NT2/D1 (cell line): ENCODE results near the gene MARCHF3.

Experiments
- DNase-seq: peaks from one replicate; pipeline ENCODE4 v3.0.0-alpha.2; 2011; ENCODE audit warnings: low read depth, low spot score
- H3K27me3 ChIP-seq: 2 replicates; pipeline ENCODE4 v1.6.0; 2011; ENCODE audit warnings: mild to moderate bottlenecking; ENCODE audit not compliant: insufficient read length, insufficient read depth
- H3K36me3 ChIP-seq: 2 replicates; pipeline ENCODE4 v1.6.1; 2011; ENCODE audit warnings: mild to moderate bottlenecking, low read length, mixed read lengths; ENCODE audit not compliant: insufficient read depth, insufficient read length
- H3K4me1 ChIP-seq: 2 replicates; pipeline ENCODE4 v1.5.1; 2011; ENCODE audit not compliant: insufficient read depth, insufficient read length
- H3K4me3 ChIP-seq: 2 replicates; pipeline ENCODE4 v1.5.1; 2011; ENCODE audit warnings: low read depth; ENCODE audit not compliant: insufficient read length
- H3K9ac ChIP-seq: 2 replicates; pipeline ENCODE4 v1.6.0; 2011; ENCODE audit warnings: low read depth; ENCODE audit not compliant: insufficient read length
- H3K9me3 ChIP-seq: 2 replicates; pipeline ENCODE4 v1.5.1; 2011; ENCODE audit warnings: mild to moderate bottlenecking, low read length; ENCODE audit not compliant: insufficient read depth
- SUZ12 ChIP-seq: IDR thresholded peaks from 2 replicates; pipeline ENCODE4 v1.6.1; 2011; ENCODE audit not compliant: insufficient read length, insufficient read depth; ENCODE audit errors: extremely low read depth
- YY1 ChIP-seq: IDR thresholded peaks from 2 replicates; pipeline ENCODE4 v1.6.1; 2011; ENCODE audit not compliant: insufficient read length, insufficient read depth
- ZNF274 ChIP-seq: IDR thresholded peaks from 2 replicates; pipeline ENCODE4 v1.6.1; 2011; ENCODE audit warnings: mild to moderate bottlenecking, low read depth, low read length

MARCHF3 gene

GRCh38 chr5:126852841-126853271, 177.5 kb downstream of the MARCHF3 start:
- Histone ChIP-seq H3K9me3 (peaks cover 17% of the 10 kb centered on the region; the same call in 1 of the 2 replicates), H3K4me3 (no peak overlapping the region), H3K27me3 (no peaks in the 10 kb centered on the region), H3K9ac (no peak overlapping the region), H3K4me1 (no peaks in the 10 kb centered on the region), H3K36me3 (no peaks in the 10 kb centered on the region)
- TF ChIP-seq SUZ12 (no peak), YY1 (no peak), ZNF274 (no peak)
- DNase-seq, result no peak

- Histone ChIP-seq H3K9ac (no peak overlapping the region), H3K27me3 (no peaks in the 10 kb centered on the region), H3K4me1 (no peaks in the 10 kb centered on the region), H3K36me3 (no peaks in the 10 kb centered on the region), H3K4me3 (no peak overlapping the region), H3K9me3 (peaks cover 17% of the 10 kb centered on the region; the same call in 1 of the 2 replicates)
- DNase-seq, result no peak
- TF ChIP-seq SUZ12, result no peak
- TF ChIP-seq ZNF274, result no peak
- TF ChIP-seq YY1, result no peak
Measured at GRCh38 chr5:126852091-126852571, 178.2 kb downstream of the MARCHF3 start.

- H3K9ac ChIP-seq, result no peak overlapping the region
- no peak for DNase-seq
- peaks cover 17% of the 10 kb centered on the region; the same call in 1 of the 2 replicates for H3K9me3 ChIP-seq
- H3K27me3 ChIP-seq, result no peaks in the 10 kb centered on the region
- peaks cover 3% of the 10 kb centered on the region for H3K4me1 ChIP-seq
- no peak for TF ChIP-seq ZNF274
- TF ChIP-seq SUZ12, result no peak
- TF ChIP-seq YY1, result no peak
- H3K4me3 ChIP-seq, result no peak overlapping the region
- H3K36me3 ChIP-seq, result no peaks in the 10 kb centered on the region
Measured at GRCh38 chr5:126851501-126852011, 178.8 kb downstream of the MARCHF3 start.

- Histone ChIP-seq H3K36me3 (no peaks in the 10 kb centered on the region), H3K9ac (no peak overlapping the region), H3K4me3 (no peak overlapping the region), H3K27me3 (no peaks in the 10 kb centered on the region), H3K9me3 (0 out of 2 replicates have a peak, but pooled peaks cover 4% of the 10 kb centered on the region), H3K4me1 (peaks cover 5% of the 10 kb centered on the region)
- DNase-seq, result no peak
- TF ChIP-seq SUZ12, result no peak
- TF ChIP-seq YY1, result no peak
- no peak for TF ChIP-seq ZNF274
Measured at GRCh38 chr5:126849101-126849678, 181.2 kb downstream of the MARCHF3 start.

- Histone ChIP-seq H3K9me3 (no peaks in the 10 kb centered on the region), H3K4me1 (peaks cover 5% of the 10 kb centered on the region), H3K9ac (no peak overlapping the region), H3K27me3 (no peaks in the 10 kb centered on the region), H3K4me3 (no peak overlapping the region), H3K36me3 (no peaks in the 10 kb centered on the region)
- TF ChIP-seq YY1, result no peak
- TF ChIP-seq ZNF274, result no peak
- no peak for TF ChIP-seq SUZ12
- DNase-seq, result no peak
Measured at GRCh38 chr5:126848253-126848652, 182.1 kb downstream of the MARCHF3 start.

- TF ChIP-seq YY1, result no peak
- TF ChIP-seq ZNF274, result no peak
- no peak for TF ChIP-seq SUZ12
- Histone ChIP-seq H3K9me3 (no peaks in the 10 kb centered on the region), H3K36me3 (no peaks in the 10 kb centered on the region), H3K4me3 (no peak overlapping the region), H3K27me3 (no peaks in the 10 kb centered on the region), H3K4me1 (peaks cover 5% of the 10 kb centered on the region), H3K9ac (no peak overlapping the region)
- DNase-seq, result no peak
Measured at GRCh38 chr5:126847826-126848251, 182.5 kb downstream of the MARCHF3 start.

- no peak for DNase-seq
- Histone ChIP-seq H3K4me1 (peaks cover 5% of the 10 kb centered on the region), H3K27me3 (no peaks in the 10 kb centered on the region), H3K9me3 (no peaks in the 10 kb centered on the region), H3K36me3 (no peaks in the 10 kb centered on the region), H3K4me3 (no peak overlapping the region), H3K9ac (no peak overlapping the region)
- TF ChIP-seq SUZ12, result no peak
Measured at GRCh38 chr5:126847456-126847820, 182.9 kb downstream of the MARCHF3 start.
